ENCODE measurements around the gene CAMTA1.

Gene CAMTA1

GRCh38 chr1:6779089-6779805 lies 6.0 kb upstream of the CAMTA1 start:
- no peak for DNase-seq (ENCODE audit: low read depth in 3 of 3)

- DNase-seq (ENCODE audit: low read depth in 3 of 3) = no peak
Measured at GRCh38 chr1:6782151-6782550, 3.1 kb upstream of the CAMTA1 start.

GRCh38 chr1:6783221-6783620 lies 2.0 kb upstream of the CAMTA1 start:
- DNase-seq (ENCODE audit: low read depth in 3 of 3) = no peak

DNA sequence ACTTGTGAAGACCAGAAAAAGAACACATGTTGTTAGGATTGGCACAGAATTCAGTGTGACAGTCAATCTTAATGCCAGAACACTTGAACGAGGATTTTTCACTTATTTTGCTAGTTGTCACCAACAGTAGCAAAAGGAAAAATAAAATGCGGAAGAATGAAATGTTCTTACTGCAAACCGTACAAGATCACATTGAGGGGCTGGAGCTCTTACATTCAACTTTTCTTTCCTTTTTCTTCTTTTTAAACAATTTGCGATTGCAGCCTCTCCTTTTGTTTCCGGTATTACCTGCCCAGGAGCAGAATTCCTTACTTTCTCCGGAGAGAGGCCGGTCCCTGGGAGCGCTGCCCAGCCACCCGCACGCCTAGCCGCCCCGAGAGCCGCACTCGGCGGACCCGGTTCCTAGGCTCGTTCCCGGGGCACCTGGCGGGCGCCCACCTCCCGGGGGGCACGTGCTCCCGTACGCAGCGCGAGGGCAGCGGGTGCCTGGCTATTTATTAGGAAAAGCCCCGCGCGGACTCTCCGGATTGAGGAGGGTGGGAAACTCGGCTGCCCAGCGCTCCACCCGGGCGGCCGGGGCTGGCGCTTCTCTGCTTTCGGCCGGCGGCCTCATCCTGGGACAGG lies 1.2 kb upstream of the CAMTA1 start:
- DNase-seq (ENCODE audit: low read depth in 3 of 3) = no peak

- peak; percentile 74 to 100 (median 99) for DNase-seq (ENCODE audit: low read depth in 3 of 3)
Measured at GRCh38 chr1:6784560-6785317, 515 bp upstream of the CAMTA1 start.

GRCh38 chr1:6785728-6786505 lies 663 bp downstream of the CAMTA1 start:
- DNase-seq (ENCODE audit: low read depth in 3 of 3) = peak in 2 of 3 experiments; percentile 19 to 47

GRCh38 chr1:6788946-6789345 lies 3.7 kb downstream of the CAMTA1 start:
- no peak for DNase-seq (ENCODE audit: low read depth in 3 of 3)

DNA sequence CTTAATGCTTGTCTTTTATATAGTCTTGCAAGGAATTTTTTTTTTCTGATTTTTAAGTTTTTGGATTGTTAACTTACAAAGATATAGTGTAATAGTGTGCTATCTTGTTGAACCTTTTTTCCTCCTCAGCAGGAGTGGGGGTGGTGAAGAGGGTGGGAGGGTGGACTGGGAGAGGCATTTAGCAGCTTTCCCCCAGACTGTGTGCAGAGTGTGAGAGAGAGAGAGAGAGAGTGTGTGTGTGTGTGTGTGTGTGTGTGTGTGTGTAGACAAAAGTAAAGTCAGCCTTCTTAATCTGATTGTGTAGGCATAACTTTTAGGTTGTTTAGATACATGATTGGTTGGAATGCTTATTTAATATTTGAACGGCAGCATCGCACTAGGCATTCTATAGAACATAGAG lies 4.9 kb downstream of the CAMTA1 start:
- no peak for DNase-seq (ENCODE audit: low read depth in 3 of 3)

- no peak for DNase-seq (ENCODE audit: low read depth in 3 of 3)
Measured at GRCh38 chr1:6794164-6794563, 8.9 kb downstream of the CAMTA1 start.

DNA sequence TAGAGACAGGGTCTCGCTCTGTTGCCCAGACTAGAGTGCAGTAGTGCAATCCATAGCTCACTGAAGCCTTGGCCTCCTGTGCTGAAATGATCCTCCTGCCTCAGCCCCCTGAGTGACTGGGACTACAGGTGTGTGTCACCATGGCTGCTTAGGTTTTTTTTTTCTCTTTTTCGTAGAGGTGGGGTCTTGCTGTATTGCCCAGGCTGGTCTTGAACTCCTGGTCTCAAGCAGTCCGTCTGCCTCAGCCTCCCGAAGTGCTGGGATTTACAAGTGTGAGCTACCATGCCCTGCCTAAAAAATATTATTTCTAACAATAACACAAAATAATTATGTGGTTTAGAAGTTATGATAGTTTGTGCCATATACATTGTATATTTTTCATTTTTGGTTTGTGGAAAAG lies 9.9 kb downstream of the CAMTA1 start:
- no peak for DNase-seq (ENCODE audit: low read depth in 3 of 3)

DNA sequence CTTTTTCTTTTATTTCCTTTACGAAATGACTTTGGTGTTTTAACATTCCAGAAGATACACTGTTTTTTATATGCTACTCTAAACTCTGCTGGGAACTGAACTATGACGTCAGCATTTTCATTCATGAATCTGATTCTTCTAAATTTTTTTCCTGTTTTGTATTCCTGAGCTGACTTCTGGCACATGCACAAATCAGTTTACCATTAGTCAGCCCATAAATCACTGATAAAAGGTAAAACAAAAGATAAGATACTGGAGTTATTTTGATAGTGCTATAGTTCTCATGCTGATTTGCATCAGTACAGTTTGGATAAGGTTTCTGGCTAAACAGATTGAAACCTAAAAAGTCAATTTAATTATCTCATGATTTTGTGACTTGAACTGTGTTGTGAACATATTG lies 10.4 kb downstream of the CAMTA1 start:
- no peak for DNase-seq (ENCODE audit: low read depth in 3 of 3)

- DNase-seq (ENCODE audit: low read depth in 3 of 3) = no peak
Measured at GRCh38 chr1:6796095-6796494, 10.8 kb downstream of the CAMTA1 start.

- DNase-seq (ENCODE audit: low read depth in 3 of 3) = no peak
Measured at GRCh38 chr1:6799499-6799898, 14.2 kb downstream of the CAMTA1 start.

- DNase-seq (ENCODE audit: low read depth in 3 of 3) = no peak
Measured at GRCh38 chr1:6800745-6801144, 15.5 kb downstream of the CAMTA1 start.

- DNase-seq (ENCODE audit: low read depth in 3 of 3) = no peak
Measured at GRCh38 chr1:6801199-6801598, 15.9 kb downstream of the CAMTA1 start.

GRCh38 chr1:6801966-6802365 lies 16.7 kb downstream of the CAMTA1 start:
- DNase-seq (ENCODE audit: low read depth in 3 of 3) = no peak

DNA sequence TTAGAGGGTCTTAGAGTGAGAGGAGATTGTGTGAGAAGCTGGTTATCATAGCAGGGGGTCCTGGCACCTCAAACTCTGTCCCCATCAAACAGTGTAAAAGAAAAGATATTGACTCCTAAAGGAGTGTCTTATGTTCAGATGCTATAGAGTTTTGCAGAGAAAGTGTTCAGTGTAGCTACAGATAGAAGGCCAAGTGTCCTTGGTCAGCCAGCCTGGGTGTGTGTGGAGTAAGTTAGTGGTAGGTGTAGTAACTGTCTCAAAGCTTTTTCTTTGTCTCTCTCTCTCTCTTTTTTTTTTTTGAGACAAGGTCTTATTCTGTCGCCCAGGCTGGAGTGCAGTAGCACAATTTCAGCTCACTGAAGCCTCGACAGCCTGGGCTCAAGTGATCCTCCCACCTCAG lies 17.2 kb downstream of the CAMTA1 start:
- DNase-seq (ENCODE audit: low read depth in 3 of 3) = no peak

DNA sequence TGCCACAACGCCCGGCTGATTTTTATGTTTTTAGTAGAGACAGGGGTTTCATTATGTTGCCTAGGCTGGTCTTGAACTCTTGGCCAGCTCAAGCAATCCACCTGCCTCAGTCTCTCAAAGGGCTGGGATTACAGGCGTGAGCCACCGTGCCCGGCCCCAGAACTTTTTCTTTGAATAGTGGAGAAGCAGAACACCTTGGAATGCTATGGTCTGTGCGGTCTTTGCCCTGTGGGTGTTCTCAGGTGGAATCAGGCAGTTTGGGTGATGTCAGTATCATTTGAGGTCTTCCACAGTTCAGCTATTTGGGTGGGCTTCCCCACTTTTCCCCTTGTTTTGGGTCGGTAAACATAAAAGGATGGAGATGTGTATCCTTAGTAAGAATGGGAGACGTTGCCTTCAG lies 17.6 kb downstream of the CAMTA1 start:
- DNase-seq (ENCODE audit: low read depth in 3 of 3) = no peak

DNA sequence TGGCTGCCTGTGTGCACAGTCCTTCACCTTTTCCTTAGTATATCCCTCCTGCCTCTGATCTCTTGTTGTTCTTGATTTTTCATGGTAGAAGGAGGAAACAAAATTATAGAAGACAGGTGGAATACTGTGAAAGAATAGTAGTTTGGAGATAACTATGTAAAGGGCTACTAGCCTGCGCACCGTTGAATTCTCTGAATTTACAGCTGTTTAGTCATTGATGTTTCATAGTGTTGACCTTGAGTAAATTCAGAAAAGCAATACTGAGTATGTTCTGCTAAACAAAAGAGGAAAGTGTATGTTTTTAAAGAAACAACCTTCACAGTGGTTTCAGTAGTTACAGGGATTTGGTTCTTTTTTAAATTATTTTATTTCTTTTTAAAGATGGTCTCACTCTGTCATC lies 18.1 kb downstream of the CAMTA1 start:
- DNase-seq (ENCODE audit: low read depth in 3 of 3) = no peak

- no peak for DNase-seq (ENCODE audit: low read depth in 3 of 3)
Measured at GRCh38 chr1:6805004-6805416, 19.8 kb downstream of the CAMTA1 start.

DNA sequence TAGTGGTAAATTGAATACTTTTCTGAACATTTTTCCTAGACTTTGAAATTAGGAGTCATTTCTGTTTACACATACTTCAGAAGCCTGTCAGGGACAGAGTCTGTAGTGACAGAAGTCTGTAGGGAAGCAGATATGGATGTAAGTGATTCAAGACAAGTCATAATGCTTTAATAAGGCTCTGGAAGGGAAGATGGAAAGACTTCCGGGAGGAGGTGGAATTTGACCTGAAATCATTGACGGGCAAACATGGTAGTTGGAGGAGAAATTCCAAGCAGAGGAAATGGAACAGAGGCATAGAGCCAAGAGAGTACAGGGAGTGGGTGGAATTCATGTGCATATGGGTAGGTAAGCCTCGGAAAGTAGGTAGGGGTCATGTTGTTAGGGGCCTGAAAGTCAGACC lies 22.5 kb downstream of the CAMTA1 start:
- no peak for DNase-seq (ENCODE audit: low read depth in 3 of 3)

GRCh38 chr1:6809461-6809860 lies 24.2 kb downstream of the CAMTA1 start:
- DNase-seq (ENCODE audit: low read depth in 3 of 3) = no peak

Data from stimulated activated CD4-positive, alpha-beta T cell treated with anti-CD3 and anti-CD28 coated beads, TNF-alpha, amount 100 ng/mL, for 24 hours (primary cell).